ENCODE data around the gene PARD6A.
A peak's percentile ranks its signal among the peaks of the same experiment; 100 is the strongest.

The PARD6A gene

GRCh38 chr16:67641779-67642708, 18.7 kb upstream of the PARD6A start:
- WGBS (ENCODE audit: insufficient coverage): 88% methylated on average over 10 of the region's 10 CpGs
- DNase-seq: no peak
- H3K4me1 ChIP-seq (ENCODE audit: control extremely low read depth in 1 of 4, control insufficient read depth in 4 of 4, insufficient read depth in 4 of 4, low read length in 3 of 4): peaks cover 0 to 22% (median 18%) of the 10 kb centered on the region in 4 experiments
- H3K9me3 ChIP-seq (ENCODE audit: control extremely low read depth in 1 of 5, control insufficient read depth in 4 of 5, insufficient read depth in 2 of 5, low read depth in 1 of 5, low read length in 4 of 5): no peaks in the 10 kb centered on the region
- no peak overlapping the region for H3K27ac ChIP-seq (ENCODE audit: insufficient read depth in 1 of 2, low read depth in 1 of 2, low read length in 2 of 2, poor library complexity in 1 of 2, severe bottlenecking in 2 of 2)
- H3K27me3 ChIP-seq (replicated peaks in 2 of 5; ENCODE audit: control insufficient read depth in 4 of 5, insufficient read depth in 5 of 5, low read length in 4 of 5): no peaks in the 10 kb centered on the region
- ChIA-PET CTCF (interaction anchor here (0.6 to 12.2 kb wide), 12 partner anchors 9 to 148 kb away, joined by 3 to 113 read pairs (median 4); partner anchors contain the start of genes C16orf86, CTCF and ENKD1), POLR2A (interaction anchor here (1.1 kb wide), 1 partner anchor 94 kb away, joined by 4 read pairs; no protein-coding TSS in a partner anchor)
- peaks cover 9 to 38% (median 23%) of the 10 kb centered on the region in 4 experiments for H3K36me3 ChIP-seq (ENCODE audit: control insufficient read depth in 4 of 4, insufficient read depth in 4 of 4, low read length in 3 of 4)
- H3K4me3 ChIP-seq (ENCODE audit: control insufficient read depth in 1 of 7, extremely low read depth in 1 of 7, insufficient read depth in 4 of 7, low read depth in 2 of 7, low read length in 6 of 7): no peak overlapping the region

GRCh38 chr16:67644038-67644437, 16.7 kb upstream of the PARD6A start:
- H3K27me3 ChIP-seq (replicated peaks in 2 of 5; ENCODE audit: control insufficient read depth in 4 of 5, insufficient read depth in 5 of 5, low read length in 4 of 5): no peaks in the 10 kb centered on the region
- H3K4me3 ChIP-seq (ENCODE audit: control insufficient read depth in 1 of 7, extremely low read depth in 1 of 7, insufficient read depth in 4 of 7, low read depth in 2 of 7, low read length in 6 of 7): peak overlapping the region in 2 of 7 experiments; percentile 71 to 80
- no peaks in the 10 kb centered on the region for H3K9me3 ChIP-seq (ENCODE audit: control extremely low read depth in 1 of 5, control insufficient read depth in 4 of 5, insufficient read depth in 2 of 5, low read depth in 1 of 5, low read length in 4 of 5)
- H3K36me3 ChIP-seq (ENCODE audit: control insufficient read depth in 4 of 4, insufficient read depth in 4 of 4, low read length in 3 of 4): peaks cover 0 to 32% (median 24%) of the 10 kb centered on the region in 4 experiments
- no peak for DNase-seq
- H3K4me1 ChIP-seq (ENCODE audit: control extremely low read depth in 1 of 4, control insufficient read depth in 4 of 4, insufficient read depth in 4 of 4, low read length in 3 of 4): peaks cover 0 to 22% (median 18%) of the 10 kb centered on the region in 4 experiments
- peak overlapping the region in 1 of 2 experiments; percentile 81 for H3K27ac ChIP-seq (ENCODE audit: insufficient read depth in 1 of 2, low read depth in 1 of 2, low read length in 2 of 2, poor library complexity in 1 of 2, severe bottlenecking in 2 of 2)
- 95% methylated on average over 9 of the region's 9 CpGs for WGBS (ENCODE audit: insufficient coverage)
- POLR2A ChIA-PET: interaction anchor here (3.1 kb wide), 1 partner anchor 97 kb away, joined by 13 read pairs; no protein-coding TSS in a partner anchor
- CTCF ChIA-PET: interaction anchor here (0.7 to 12.2 kb wide), 19 partner anchors 11 to 163 kb away, joined by 3 to 113 read pairs (median 8); partner anchors contain the start of genes ACD, C16orf86, CTCF and ENKD1

GRCh38 chr16:67645397-67646121, 15.2 kb upstream of the PARD6A start:
- Histone ChIP-seq H3K9me3 (ENCODE audit: control extremely low read depth in 1 of 5, control insufficient read depth in 4 of 5, insufficient read depth in 2 of 5, low read depth in 1 of 5, low read length in 4 of 5) (no peaks in the 10 kb centered on the region), H3K27me3 (replicated peaks in 2 of 5; ENCODE audit: control insufficient read depth in 4 of 5, insufficient read depth in 5 of 5, low read length in 4 of 5) (no peaks in the 10 kb centered on the region), H3K27ac (ENCODE audit: insufficient read depth in 1 of 2, low read depth in 1 of 2, low read length in 2 of 2, poor library complexity in 1 of 2, severe bottlenecking in 2 of 2) (peak overlapping the region; percentile 54 to 81), H3K4me1 (ENCODE audit: control extremely low read depth in 1 of 4, control insufficient read depth in 4 of 4, insufficient read depth in 4 of 4, low read length in 3 of 4) (peaks cover 0 to 22% (median 19%) of the 10 kb centered on the region in 4 experiments), H3K36me3 (ENCODE audit: control insufficient read depth in 4 of 4, insufficient read depth in 4 of 4, low read length in 3 of 4) (peaks cover 6 to 40% (median 31%) of the 10 kb centered on the region in 4 experiments), H3K4me3 (ENCODE audit: control insufficient read depth in 1 of 7, extremely low read depth in 1 of 7, insufficient read depth in 4 of 7, low read depth in 2 of 7, low read length in 6 of 7) (peak overlapping the region; percentile 38 to 80 (median 61))
- WGBS (ENCODE audit: insufficient coverage): 61% methylated on average over 15 of the region's 15 CpGs
- CTCF ChIA-PET: interaction anchor here (0.7 to 12.2 kb wide), 23 partner anchors 13 to 164 kb away, joined by 3 to 113 read pairs (median 8); partner anchors contain the start of genes ACD, ATP6V0D1, C16orf86 and CTCF
- POLR2A ChIA-PET: interaction anchor here (0.7 to 3.1 kb wide), 7 partner anchors 12 to 108 kb away, joined by 3 to 13 read pairs (median 3); partner anchors contain the start of gene ACD
- DNase-seq: peak in 2 of 3 donors; percentile 45 to 65

GRCh38 chr16:67647111-67647651, 13.6 kb upstream of the PARD6A start:
- Histone ChIP-seq H3K9me3 (ENCODE audit: control extremely low read depth in 1 of 5, control insufficient read depth in 4 of 5, insufficient read depth in 2 of 5, low read depth in 1 of 5, low read length in 4 of 5) (no peaks in the 10 kb centered on the region), H3K36me3 (ENCODE audit: control insufficient read depth in 4 of 4, insufficient read depth in 4 of 4, low read length in 3 of 4) (peaks cover 6 to 56% (median 46%) of the 10 kb centered on the region in 4 experiments), H3K27ac (ENCODE audit: insufficient read depth in 1 of 2, low read depth in 1 of 2, low read length in 2 of 2, poor library complexity in 1 of 2, severe bottlenecking in 2 of 2) (peak overlapping the region in 1 of 2 experiments; percentile 5), H3K27me3 (replicated peaks in 2 of 5; ENCODE audit: control insufficient read depth in 4 of 5, insufficient read depth in 5 of 5, low read length in 4 of 5) (no peaks in the 10 kb centered on the region), H3K4me3 (ENCODE audit: control insufficient read depth in 1 of 7, extremely low read depth in 1 of 7, insufficient read depth in 4 of 7, low read depth in 2 of 7, low read length in 6 of 7) (no peak overlapping the region), H3K4me1 (ENCODE audit: control extremely low read depth in 1 of 4, control insufficient read depth in 4 of 4, insufficient read depth in 4 of 4, low read length in 3 of 4) (peaks cover 0 to 22% (median 19%) of the 10 kb centered on the region in 4 experiments)
- DNase-seq: no peak
- ChIA-PET POLR2A (interaction anchor here (0.6 kb wide), 2 partner anchors 100 to 171 kb away, joined by 3 to 4 read pairs; no protein-coding TSS in a partner anchor), CTCF (interaction anchor here (1.4 to 12.2 kb wide), 7 partner anchors 12 to 127 kb away, joined by 5 to 113 read pairs (median 55); partner anchors contain the start of genes ACD, C16orf86, CTCF and ENKD1)
- WGBS (ENCODE audit: insufficient coverage): 97% methylated on average over 14 of the region's 15 CpGs

- no peaks in the 10 kb centered on the region for H3K27me3 ChIP-seq (replicated peaks in 2 of 5; ENCODE audit: control insufficient read depth in 4 of 5, insufficient read depth in 5 of 5, low read length in 4 of 5)
- no peak overlapping the region for H3K27ac ChIP-seq (ENCODE audit: insufficient read depth in 1 of 2, low read depth in 1 of 2, low read length in 2 of 2, poor library complexity in 1 of 2, severe bottlenecking in 2 of 2)
- ChIA-PET CTCF (interaction anchor here (1.4 to 12.2 kb wide), 6 partner anchors 12 to 128 kb away, joined by 5 to 113 read pairs (median 62); partner anchors contain the start of genes ACD, C16orf86, CTCF and ENKD1), POLR2A (interaction anchor here (0.6 kb wide), 2 partner anchors 101 to 171 kb away, joined by 3 to 4 read pairs; no protein-coding TSS in a partner anchor)
- H3K36me3 ChIP-seq (ENCODE audit: control insufficient read depth in 4 of 4, insufficient read depth in 4 of 4, low read length in 3 of 4): peaks cover 6 to 60% (median 47%) of the 10 kb centered on the region in 4 experiments
- WGBS (ENCODE audit: insufficient coverage): 94% methylated on average over 9 of the region's 13 CpGs
- DNase-seq: no peak
- no peak overlapping the region for H3K4me3 ChIP-seq (ENCODE audit: control insufficient read depth in 1 of 7, extremely low read depth in 1 of 7, insufficient read depth in 4 of 7, low read depth in 2 of 7, low read length in 6 of 7)
- H3K9me3 ChIP-seq (ENCODE audit: control extremely low read depth in 1 of 5, control insufficient read depth in 4 of 5, insufficient read depth in 2 of 5, low read depth in 1 of 5, low read length in 4 of 5): no peaks in the 10 kb centered on the region
- peaks cover 0 to 22% (median 19%) of the 10 kb centered on the region in 4 experiments for H3K4me1 ChIP-seq (ENCODE audit: control extremely low read depth in 1 of 4, control insufficient read depth in 4 of 4, insufficient read depth in 4 of 4, low read length in 3 of 4)
Observed at GRCh38 chr16:67647681-67648080, 13.1 kb upstream of the PARD6A start.
